H1 (cell line): ENCODE data around the gene METTL8. TPM values are rescaled to one million over a fixed set of nuclear protein-coding genes. Genes with fewer than 3 reads are reported as not detected.

Source experiments
- CTCF ChIA-PET: fragments of 300-600 bp; sonication (Branson Sonifier 250); formaldehyde crosslinking; loops from one replicate; lab custom pipeline; 2021; ENCODE audit not compliant: partially characterized antibody; lab: Charles Lee
- POLR2A ChIA-PET: fragments of 300-600 bp; sonication (Branson Sonifier 250); formaldehyde crosslinking; loops from one replicate; lab custom pipeline; 2021; ENCODE audit warnings: inconsistent platforms; ENCODE audit not compliant: partially characterized antibody; lab: Charles Lee
- DNase-seq, 2 experiments: peaks; one replicate each; pipeline versions ENCODE4 v3.0.0 to v3.0.0-alpha.2; 2010 to 2022; ENCODE audit warnings: low spot score in 2 of 2, low read depth in 1 of 2, mixed read lengths in 1 of 2
- FAIRE-seq: peaks from 2 replicates; lab custom pipeline; 2011; peaks lifted over from hg19 to GRCh38; lab: Jason Lieb, UNC
- H2AFZ ChIP-seq: 2 replicates; pipeline ENCODE4 v1.8.1; 2012; ENCODE audit warnings: low read length, inconsistent platforms
- H2AK5ac ChIP-seq: 2 replicates; pipeline ENCODE4 v1.6.1; 2013; ENCODE audit warnings: low read depth, low read length
- H2BK120ac ChIP-seq: replicated peaks from 2 replicates; pipeline ENCODE3; 2013; ENCODE audit warnings: low read depth, low read length, inconsistent platforms
- H2BK12ac ChIP-seq: 2 replicates; pipeline ENCODE4 v1.6.1; 2013; ENCODE audit warnings: low read depth, low read length
- H2BK15ac ChIP-seq: 2 replicates; pipeline ENCODE4 v1.6.1; 2013; ENCODE audit warnings: low read length
- H2BK20ac ChIP-seq: 2 replicates; pipeline ENCODE4 v1.6.1; 2013; ENCODE audit warnings: low read length
- H2BK5ac ChIP-seq: 2 replicates; pipeline ENCODE4 v1.6.1; 2013; ENCODE audit warnings: low read depth, low read length
- H3K14ac ChIP-seq: 2 replicates; pipeline ENCODE4 v1.6.1; 2013; ENCODE audit warnings: inconsistent platforms; ENCODE audit not compliant: insufficient read length
- H3K18ac ChIP-seq: 2 replicates; pipeline ENCODE4 v1.6.1; 2013; ENCODE audit warnings: low read length; ENCODE audit errors: extremely low read depth
- H3K23ac ChIP-seq: 2 replicates; pipeline ENCODE4 v1.6.1; 2013; ENCODE audit warnings: inconsistent platforms; ENCODE audit not compliant: insufficient read length
- H3K23me2 ChIP-seq: 2 replicates; pipeline ENCODE4 v1.6.1; 2013; ENCODE audit warnings: low read depth, low read length
- H3K27ac ChIP-seq: 2 replicates; pipeline ENCODE4 v1.6.1; 2011; ENCODE audit warnings: low read depth, low read length, inconsistent platforms
- H3K27me3 ChIP-seq, 4 experiments: replicated peaks in 1 of 4; 1 replicate in 1 of 4; 2 replicates in 3 of 4; pipeline versions ENCODE4 v1.6.1 to v1.8.1; 2011 to 2013; ENCODE audit warnings: low read length in 3 of 4, mild to moderate bottlenecking in 3 of 4, inconsistent platforms in 2 of 4, mixed read lengths in 2 of 4, moderate library complexity in 1 of 4; ENCODE audit not compliant: control insufficient read depth in 3 of 4, insufficient read depth in 3 of 4; ENCODE audit errors: extremely low read depth in 1 of 4
- H3K36me3 ChIP-seq, 4 experiments: 2 replicates each; pipeline versions ENCODE4 v1.6.1 to v1.8.1; 2011 to 2013; ENCODE audit warnings: mild to moderate bottlenecking in 4 of 4, low read length in 3 of 4, moderate library complexity in 2 of 4, control low read depth in 1 of 4, inconsistent platforms in 1 of 4; ENCODE audit not compliant: insufficient read depth in 4 of 4, control insufficient read depth in 2 of 4
- H3K4ac ChIP-seq: replicated peaks from 2 replicates; pipeline ENCODE3; 2013; ENCODE audit warnings: low read length, low read depth, mixed read lengths, inconsistent platforms; ENCODE audit not compliant: insufficient read length
- H3K4me1 ChIP-seq, 4 experiments: replicated peaks in 1 of 4; 1 replicate in 1 of 4; 2 replicates in 3 of 4; pipeline versions ENCODE4 v1.6.1 to v1.8.1; 2011 to 2013; ENCODE audit warnings: low read length in 3 of 4, inconsistent platforms in 2 of 4, mixed read lengths in 1 of 4; ENCODE audit not compliant: insufficient read depth in 4 of 4, control insufficient read depth in 3 of 4
- H3K4me2 ChIP-seq, 2 experiments: 2 replicates each; pipeline versions ENCODE4 v1.6.1 to v1.8.1; 2011 to 2013; ENCODE audit warnings: low read depth in 2 of 2, low read length in 2 of 2, control low read depth in 1 of 2, inconsistent platforms in 1 of 2, mild to moderate bottlenecking in 1 of 2; ENCODE audit not compliant: insufficient read depth in 1 of 2
- H3K4me3 ChIP-seq, 4 experiments: fragments of 200-600, 300-600 bp in 1 of 4; sonication (generic), shearing (Covaris generic), sonication (Bioruptor Twin) in 1 of 4; 2 replicates each; pipeline versions ENCODE4 v1.5.1 to v1.8.1; 2011 to 2016; ENCODE audit warnings: low read length in 4 of 4, low read depth in 3 of 4, control low read depth in 2 of 4, inconsistent platforms in 2 of 4, mild to moderate bottlenecking in 2 of 4, mixed read lengths in 1 of 4, moderate library complexity in 1 of 4; ENCODE audit not compliant: insufficient read depth in 2 of 4; ENCODE audit errors: extremely low read depth in 1 of 4
- H3K56ac ChIP-seq: replicated peaks from 2 replicates; pipeline ENCODE3; 2013; ENCODE audit warnings: low read depth, mild to moderate bottlenecking, mixed read lengths, low read length, inconsistent platforms; ENCODE audit not compliant: insufficient read length
- H3K79me1 ChIP-seq: 2 replicates; pipeline ENCODE4 v1.6.1; 2013; ENCODE audit warnings: low read depth, low read length, control low read depth
- H3K79me2 ChIP-seq, 2 experiments: 2 replicates each; pipeline versions ENCODE4 v1.6.1 to v1.8.1; 2012 to 2013; ENCODE audit warnings: low read length in 2 of 2, mild to moderate bottlenecking in 2 of 2, inconsistent platforms in 1 of 2; ENCODE audit not compliant: insufficient read depth in 2 of 2, control insufficient read depth in 1 of 2
- H3K9ac ChIP-seq, 4 experiments: replicated peaks in 1 of 4; 1 replicate in 1 of 4; 2 replicates in 3 of 4; pipeline versions ENCODE4 v1.6.1 to v1.8.1; 2011 to 2013; ENCODE audit warnings: low read depth in 3 of 4, low read length in 3 of 4, control low read depth in 2 of 4, mild to moderate bottlenecking in 2 of 4, moderate library complexity in 2 of 4, inconsistent platforms in 1 of 4; ENCODE audit errors: extremely low read depth in 1 of 4
- H3K9me3 ChIP-seq, 2 experiments: 2 replicates each; pipeline versions ENCODE4 v1.6.1 to v1.8.1; 2012 to 2013; ENCODE audit warnings: mild to moderate bottlenecking in 2 of 2, moderate library complexity in 2 of 2, control low read depth in 1 of 2, inconsistent platforms in 1 of 2, low read depth in 1 of 2, low read length in 1 of 2, mixed read lengths in 1 of 2; ENCODE audit not compliant: insufficient read depth in 2 of 2
- H4K20me1 ChIP-seq, 2 experiments: replicated peaks in 1 of 2; 2 replicates each; pipeline versions ENCODE3 to v1.8.1; 2011 to 2013; ENCODE audit warnings: inconsistent platforms in 2 of 2, low read length in 2 of 2, mild to moderate bottlenecking in 1 of 2; ENCODE audit not compliant: insufficient read depth in 2 of 2, control insufficient read depth in 1 of 2
- H4K5ac ChIP-seq: 2 replicates; pipeline ENCODE4 v1.6.1; 2013; ENCODE audit warnings: low read length, low read depth, mixed read lengths, inconsistent platforms; ENCODE audit not compliant: insufficient read length
- H4K8ac ChIP-seq: 2 replicates; pipeline ENCODE4 v1.8.0; 2013; ENCODE audit warnings: mild to moderate bottlenecking, moderate library complexity, low read length, inconsistent platforms; ENCODE audit not compliant: insufficient read depth; ENCODE audit errors: extremely low read depth
- H4K91ac ChIP-seq: replicated peaks from 2 replicates; pipeline ENCODE3; 2013; ENCODE audit warnings: low read length, mixed read lengths, inconsistent platforms; ENCODE audit not compliant: insufficient read length
- BCL11A ChIP-seq, 2 experiments: IDR thresholded peaks; one replicate each; pipeline ENCODE4 v1.6.1; 2011; ENCODE audit warnings: low read depth in 2 of 2, low read length in 2 of 2, mild to moderate bottlenecking in 2 of 2
- CBX5 ChIP-seq: fragments of 300-800, 300-1000 bp; sonication (generic); IDR thresholded peaks from 2 replicates; pipeline ENCODE4 v1.7.1; 2016; ENCODE audit warnings: antibody characterized with exemption, low read length, low read depth
- POLR2AphosphoS5 ChIP-seq: IDR thresholded peaks from 2 replicates; pipeline ENCODE4 v1.6.1; 2011; ENCODE audit warnings: low read depth, low read length
- WGBS, 2 experiments: shearing (Covaris generic) in 1 of 2; methylation state at CpG; one replicate each; pipeline versions ENCODE4 v1.1.6 to v1.1.7; 2013 to 2015; ENCODE audit warnings: low lambda C conversion rate in 2 of 2, mixed read lengths in 2 of 2, inconsistent platforms in 1 of 2, low coverage in 1 of 2, missing lambda C conversion rate in 1 of 2; ENCODE audit not compliant: insufficient replicate concordance in 2 of 2, insufficient coverage in 1 of 2, insufficient read length in 1 of 2; ENCODE audit errors: extremely low coverage in 1 of 2, missing lambda C conversion rate in 1 of 2; 5-methylcytosine and 5-hydroxymethylcytosine counted together
- polyA plus RNA-seq, 7 experiments: library from polyadenylated mRNA; depleted of rRNA in 3 of 7; stranded (reverse) in 5 of 7; unstranded in 2 of 7; fragments of >200 nt in 5 of 7; fragments of 200-250 nt in 2 of 7; gene quantifications; 1 replicate in 5 of 7; 2 replicates in 1 of 7; 4 replicates in 1 of 7; pipeline versions ENCODE4 v1.2.1 to v1.2.3, GENCODE V29; 2011 to 2013; ENCODE audit warnings: missing spikeins in 2 of 7, mixed read lengths in 2 of 7
- total RNA-seq: library from RNA; stranded (reverse); fragmentation: NEBNext Ultra II Directional; extraction: Animal tissue kit (Norgen Biotek cat#: 25700); gene quantifications from 2 replicates; pipeline ENCODE4 v1.2.1, GENCODE V29; 2021

METTL8 gene
- total and polyA plus RNA-seq, 2 of the 8 experiments (the other 6 are each of a cell fraction or from before 2014, with no cell fraction given): 17.6 to 79.7 TPM

- peaks cover 0 to 87% of the 10 kb centered on the region in 2 experiments; a peak in 3 of 4 replicates for H3K79me2 ChIP-seq
- H2BK120ac ChIP-seq: no peak overlapping the region
- H3K36me3 ChIP-seq: no peaks in the 10 kb centered on the region
- no peak overlapping the region for H3K23ac ChIP-seq
- no peak overlapping the region for H3K4ac ChIP-seq
- DNase-seq (no peak), FAIRE-seq (no peak)
- 84% methylated on average over 4 of the region's 4 CpGs; no CpG with 5 or more reads in 1 of the 2 experiments for WGBS, 2 experiments
- H3K4me3 ChIP-seq: peak overlapping the region in 1 of 4 experiments; percentile 39; a peak in 1 of 8 replicates
- ChIA-PET CTCF (interaction anchor here (0.6 to 2.2 kb wide), 6 partner anchors 11 to 1154 kb away, joined by 3 to 6 read pairs (median 4); no protein-coding TSS in a partner anchor), POLR2A (interaction anchor here (0.6 to 1.8 kb wide), 9 partner anchors 11 to 121 kb away, joined by 3 to 10 read pairs (median 4); partner anchors contain the start of genes DCAF17 and METTL8)
- H3K79me1 ChIP-seq: no peaks in the 10 kb centered on the region
- H4K91ac ChIP-seq: no peak overlapping the region
- no peak overlapping the region for H2BK12ac ChIP-seq
- peaks cover 0 to 13% (median 9%) of the 10 kb centered on the region in 4 experiments; a peak in 6 of 7 replicates for H3K4me1 ChIP-seq
- H2BK5ac ChIP-seq: no peak overlapping the region
- H2AK5ac ChIP-seq: no peak overlapping the region
- no peak overlapping the region for H4K5ac ChIP-seq
- no peak overlapping the region for H2BK15ac ChIP-seq
- H3K18ac ChIP-seq: no peak overlapping the region; the same call in 1 of the 2 replicates
- no peak overlapping the region for H4K8ac ChIP-seq
- no peaks in the 10 kb centered on the region for H3K23me2 ChIP-seq
- H3K27me3 ChIP-seq: no peaks in the 10 kb centered on the region
- H3K4me2 ChIP-seq: peak overlapping the region in 1 of 2 experiments; percentile 49; a peak in 1 of 4 replicates
- H3K9ac ChIP-seq: no peak overlapping the region
- H2AFZ ChIP-seq: no peak overlapping the region
- no peak overlapping the region for H3K56ac ChIP-seq
- H3K14ac ChIP-seq: no peak overlapping the region
- H3K9me3 ChIP-seq: no peaks in the 10 kb centered on the region
- no peaks in the 10 kb centered on the region for H4K20me1 ChIP-seq
- no peak overlapping the region for H3K27ac ChIP-seq
- H2BK20ac ChIP-seq: no peak overlapping the region
- no peak for TF ChIP-seq POLR2AphosphoS5
- no peak for TF ChIP-seq CBX5
- TF ChIP-seq BCL11A (IDR thresholded peaks at IDR 0.05; ENCODE audit: low read depth in 2 of 2, low read length in 2 of 2): no peak
These were observed 23.7 kb downstream of the METTL8 start for GRCh38 chr2:171410101-171410500.
